GM12874 (cell line): ENCODE data around the gene DNAH7.

Experiments
- TF ChIP-seq, protein P1 (sequence below): IDR thresholded peaks from 2 replicates; pipeline ENCODE4 v1.5.1; 2011; ENCODE audit warnings: low read depth, mild to moderate bottlenecking, control low read depth, low read length, moderate library complexity; ENCODE audit not compliant: insufficient read depth

The DNAH7 gene

DNA sequence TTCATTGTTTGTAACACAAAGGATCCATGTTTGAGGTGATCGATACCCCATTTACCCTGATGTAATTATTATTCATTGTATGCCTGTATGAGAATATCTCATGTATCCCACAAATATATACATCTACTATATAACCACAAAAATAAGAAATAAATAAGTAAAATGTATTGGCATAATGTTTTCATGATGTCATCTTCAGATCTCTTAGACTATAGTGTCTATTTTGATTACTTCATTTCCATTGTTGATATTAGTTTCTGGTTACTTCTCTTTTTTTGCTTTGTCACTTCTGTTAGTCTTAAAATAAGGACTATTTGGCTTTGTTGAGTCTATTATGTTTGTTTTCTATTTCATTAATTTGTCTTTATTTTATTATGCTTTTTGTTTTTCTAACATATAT lies 301.9 kb downstream of the DNAH7 start:
- TF ChIP-seq, protein P1, sequence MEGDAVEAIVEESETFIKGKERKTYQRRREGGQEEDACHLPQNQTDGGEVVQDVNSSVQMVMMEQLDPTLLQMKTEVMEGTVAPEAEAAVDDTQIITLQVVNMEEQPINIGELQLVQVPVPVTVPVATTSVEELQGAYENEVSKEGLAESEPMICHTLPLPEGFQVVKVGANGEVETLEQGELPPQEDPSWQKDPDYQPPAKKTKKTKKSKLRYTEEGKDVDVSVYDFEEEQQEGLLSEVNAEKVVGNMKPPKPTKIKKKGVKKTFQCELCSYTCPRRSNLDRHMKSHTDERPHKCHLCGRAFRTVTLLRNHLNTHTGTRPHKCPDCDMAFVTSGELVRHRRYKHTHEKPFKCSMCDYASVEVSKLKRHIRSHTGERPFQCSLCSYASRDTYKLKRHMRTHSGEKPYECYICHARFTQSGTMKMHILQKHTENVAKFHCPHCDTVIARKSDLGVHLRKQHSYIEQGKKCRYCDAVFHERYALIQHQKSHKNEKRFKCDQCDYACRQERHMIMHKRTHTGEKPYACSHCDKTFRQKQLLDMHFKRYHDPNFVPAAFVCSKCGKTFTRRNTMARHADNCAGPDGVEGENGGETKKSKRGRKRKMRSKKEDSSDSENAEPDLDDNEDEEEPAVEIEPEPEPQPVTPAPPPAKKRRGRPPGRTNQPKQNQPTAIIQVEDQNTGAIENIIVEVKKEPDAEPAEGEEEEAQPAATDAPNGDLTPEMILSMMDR: no peak

DNA sequence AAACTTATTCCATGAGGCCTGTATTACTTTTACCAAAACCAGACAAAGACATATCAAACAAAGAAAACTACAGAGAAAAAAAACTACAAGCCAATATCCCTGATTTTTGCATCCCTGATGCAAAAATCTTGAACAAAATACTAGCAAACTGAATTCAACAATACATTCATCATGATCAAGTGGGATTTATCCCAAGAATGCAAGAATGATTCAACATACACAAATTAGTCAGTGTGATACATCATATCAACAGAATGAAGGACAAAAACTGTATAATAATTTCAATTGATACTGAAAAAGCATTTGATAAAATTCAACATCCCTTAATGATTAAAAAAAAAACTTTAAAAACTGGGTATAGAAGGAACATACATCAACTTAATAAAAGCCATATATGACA lies 304.8 kb downstream of the DNAH7 start:
- TF ChIP-seq, protein P1: no peak

DNA sequence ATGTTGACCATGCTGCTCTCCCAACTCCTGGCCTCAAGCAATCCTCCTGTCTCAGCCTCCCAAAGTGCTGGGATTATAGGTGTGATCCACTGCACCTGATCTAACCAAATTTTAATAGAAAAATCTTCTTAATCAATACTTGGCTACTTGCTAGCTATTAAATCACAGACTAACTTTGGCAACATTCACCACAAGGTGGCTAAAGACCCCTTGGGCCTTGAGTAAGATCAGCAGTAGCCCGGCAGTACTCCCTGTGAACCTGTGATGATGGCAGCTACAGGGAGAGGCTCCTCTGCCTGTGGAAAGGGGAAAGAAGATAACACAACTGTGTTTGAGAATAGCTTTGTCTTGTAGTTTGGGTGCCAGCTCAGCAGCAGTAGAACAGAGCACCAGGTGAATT lies 308.8 kb downstream of the DNAH7 start:
- TF ChIP-seq, protein P1: no peak

DNA sequence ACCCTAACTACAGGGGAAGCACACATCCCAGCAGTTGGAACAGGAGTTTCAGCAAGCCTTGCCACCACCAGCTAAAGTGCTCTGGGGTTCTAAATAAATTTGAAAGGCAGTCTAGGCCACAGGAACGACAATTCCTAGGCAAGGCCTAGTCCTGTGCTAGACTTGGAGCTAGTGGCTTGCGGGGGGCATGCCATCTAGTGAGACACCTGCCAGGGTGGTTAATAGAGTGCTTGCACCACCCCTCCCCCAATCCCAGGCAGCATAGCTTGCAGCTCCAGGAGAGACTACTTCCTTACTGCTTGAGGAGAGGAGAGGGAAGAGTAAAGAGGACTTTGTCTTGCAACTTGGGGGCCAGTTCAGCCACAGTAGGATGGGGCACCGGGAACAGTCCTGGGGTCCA lies 309.8 kb downstream of the DNAH7 start:
- TF ChIP-seq, protein P1: no peak

DNA sequence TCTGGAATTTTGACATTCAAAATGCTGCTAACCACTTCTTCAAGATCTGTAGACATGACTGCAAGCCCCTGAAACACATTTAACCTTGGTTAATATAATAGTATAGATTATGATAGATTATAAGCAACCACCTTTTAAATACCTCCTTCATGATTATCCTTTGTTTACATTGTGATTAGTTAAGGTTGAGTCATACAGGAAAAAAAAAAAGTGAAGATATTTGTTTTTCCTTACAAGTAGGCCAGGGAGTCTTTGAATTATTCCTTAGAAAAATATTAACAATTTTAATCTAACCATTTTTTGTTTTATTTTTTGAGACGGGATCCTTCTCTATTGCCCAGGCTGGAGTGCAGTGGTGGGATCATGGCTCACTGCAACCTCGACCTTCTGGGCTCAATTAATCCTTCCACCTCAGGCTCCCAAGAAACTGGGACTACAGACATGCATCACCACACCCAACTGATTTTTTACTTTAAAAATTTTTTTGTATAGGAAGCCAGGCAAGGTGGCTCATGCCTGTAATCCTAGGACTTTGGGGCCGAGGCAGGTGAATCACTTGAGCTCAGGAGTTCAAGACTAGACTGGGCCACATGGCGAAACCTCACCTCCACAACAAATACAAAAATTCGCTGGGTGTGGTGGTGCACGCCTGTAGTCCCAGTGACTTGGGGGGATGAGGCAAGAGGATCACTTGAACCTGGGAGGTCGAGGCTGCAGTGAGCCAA lies 312.3 kb downstream of the DNAH7 start:
- TF ChIP-seq, protein P1: no peak

DNA sequence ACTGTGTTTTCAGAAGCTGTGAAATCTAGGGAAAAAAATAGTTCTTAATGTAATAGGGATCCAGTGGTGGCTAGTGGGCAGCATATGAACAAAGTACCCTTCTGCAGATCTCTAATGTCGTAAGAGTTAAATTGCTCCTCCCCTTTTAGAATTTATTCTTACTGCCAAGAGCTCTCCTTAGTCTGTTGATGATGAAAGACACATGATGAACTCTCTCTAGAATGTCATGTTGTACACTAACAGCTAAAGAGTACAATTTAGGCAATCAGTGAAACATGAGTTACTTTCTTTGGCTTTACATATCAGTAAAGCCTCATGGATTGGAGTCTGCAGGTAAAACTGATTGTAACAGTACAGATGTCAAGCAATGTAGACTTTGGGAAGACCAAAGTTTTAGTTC lies 327.4 kb downstream of the DNAH7 start:
- TF ChIP-seq, protein P1: no peak

DNA sequence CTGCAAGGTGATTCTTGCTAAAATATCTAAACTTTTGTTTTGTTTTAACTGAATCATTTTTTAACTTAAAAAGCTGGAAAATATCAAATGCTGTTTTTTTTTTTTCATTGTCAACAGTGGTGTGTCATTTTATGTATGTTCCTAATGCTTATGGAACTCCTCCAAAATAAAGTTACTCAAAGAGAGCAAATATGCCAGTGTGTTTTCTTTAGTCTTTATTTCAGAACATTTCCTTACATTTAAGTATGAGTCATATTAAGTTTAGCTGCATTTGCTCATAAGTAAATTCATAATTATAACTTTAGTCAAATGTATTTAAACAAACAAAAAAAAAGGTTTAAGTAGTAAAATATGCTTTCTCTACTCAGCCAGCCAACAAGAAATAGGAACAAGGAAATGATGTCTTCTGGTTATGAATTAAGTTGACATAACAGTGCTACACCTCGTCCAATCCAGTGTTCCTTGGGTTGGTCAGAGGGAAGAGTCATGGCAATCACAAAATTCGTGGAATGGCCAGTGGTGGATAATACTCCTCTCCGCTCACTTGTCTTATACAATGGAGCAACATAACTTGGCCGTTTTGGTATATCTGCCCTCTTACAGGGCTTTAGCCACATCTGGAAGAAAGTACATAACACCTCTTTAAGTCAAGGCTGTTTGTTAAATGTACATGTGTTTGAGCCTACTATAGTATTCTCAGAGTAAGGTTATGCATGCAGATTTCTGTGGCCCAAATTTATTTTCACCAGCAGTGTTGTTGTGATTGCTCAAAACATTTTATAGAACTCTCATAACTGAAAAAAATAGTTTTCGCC lies 330.9 kb downstream of the DNAH7 start:
- TF ChIP-seq, protein P1: no peak
